LoVo (cell line): ENCODE measurements around the gene FRMD8.

Source experiments
- DNase-seq: peaks from one replicate; pipeline ENCODE4 v3.0.0-alpha.2; 2016; ENCODE audit warnings: low spot score

The FRMD8 gene, protein sequence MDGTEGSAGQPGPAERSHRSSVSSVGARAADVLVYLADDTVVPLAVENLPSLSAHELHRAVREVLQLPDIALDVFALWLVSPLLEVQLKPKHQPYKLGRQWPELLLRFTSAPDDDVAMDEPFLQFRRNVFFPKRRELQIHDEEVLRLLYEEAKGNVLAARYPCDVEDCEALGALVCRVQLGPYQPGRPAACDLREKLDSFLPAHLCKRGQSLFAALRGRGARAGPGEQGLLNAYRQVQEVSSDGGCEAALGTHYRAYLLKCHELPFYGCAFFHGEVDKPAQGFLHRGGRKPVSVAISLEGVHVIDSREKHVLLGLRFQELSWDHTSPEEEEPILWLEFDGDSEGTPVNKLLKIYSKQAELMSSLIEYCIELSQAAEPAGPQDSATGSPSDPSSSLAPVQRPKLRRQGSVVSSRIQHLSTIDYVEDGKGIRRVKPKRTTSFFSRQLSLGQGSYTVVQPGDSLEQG

DNA sequence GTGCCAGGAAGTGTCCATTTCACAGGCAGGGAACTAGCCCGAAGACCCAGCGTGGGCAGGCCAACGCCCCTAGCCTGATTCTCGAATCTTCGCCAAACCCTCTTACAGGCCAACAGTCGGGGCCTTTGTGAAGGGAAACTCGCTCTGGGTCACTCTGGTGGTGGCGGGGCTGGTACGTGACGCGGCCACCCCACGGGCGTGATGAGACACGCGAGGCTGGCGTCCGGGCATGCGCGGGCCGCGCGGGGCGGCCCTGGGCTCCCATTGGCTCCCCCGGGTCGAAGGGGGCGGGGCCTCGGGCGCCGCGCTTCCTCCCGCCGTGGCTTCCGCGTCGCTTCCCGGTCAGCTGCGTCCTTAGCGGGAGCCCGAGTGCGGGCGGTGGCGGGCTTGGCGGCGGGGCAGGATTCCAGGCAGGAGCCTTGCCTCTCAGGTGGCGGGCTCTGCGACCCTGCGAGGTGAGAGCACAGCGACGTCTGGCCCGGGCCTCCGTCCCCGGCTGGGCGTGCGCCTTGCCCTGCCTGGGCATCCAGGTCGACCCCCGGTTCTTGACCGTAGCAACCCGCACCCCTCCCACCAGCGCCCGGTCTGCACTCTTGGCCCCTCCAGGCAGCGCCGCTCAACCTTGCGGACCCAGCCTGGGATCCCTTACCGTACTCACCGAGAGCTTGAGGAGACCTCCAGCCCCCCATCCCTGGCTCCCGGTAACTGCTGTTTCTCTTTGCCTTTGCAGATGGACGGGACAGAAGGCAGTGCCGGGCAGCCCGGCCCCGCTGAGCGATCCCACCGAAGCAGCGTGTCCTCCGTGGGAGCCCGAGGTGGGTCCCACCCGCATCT, at the start of gene FRMD8:
TSS of gene FRMD8 (plus strand) at position 331 of the 834 bp plus-strand sequence. CDS start at position 731, 400 bp downstream.
- peak; percentile 89 for DNase-seq

DNA sequence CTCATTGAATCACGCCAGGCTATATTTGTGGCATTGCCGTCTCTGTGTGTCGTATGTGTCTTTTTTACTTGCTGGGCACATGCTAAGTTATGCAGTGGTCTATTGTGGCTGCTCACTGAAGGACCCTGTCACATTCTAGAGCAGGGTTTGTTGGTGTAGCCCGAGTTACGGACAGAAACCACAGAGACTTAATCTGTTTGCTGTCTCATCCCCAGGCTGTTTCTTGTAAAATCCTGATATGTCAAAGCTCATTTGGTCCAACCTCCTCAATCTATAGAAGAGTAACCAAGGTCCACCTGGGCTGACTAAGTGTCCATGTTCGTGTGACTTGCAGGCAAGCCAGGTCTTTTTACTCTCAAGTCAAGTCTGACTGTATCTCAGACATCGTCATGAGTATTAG, 47.8 kb upstream of the FRMD8 start:
- DNase-seq: no peak

DNA sequence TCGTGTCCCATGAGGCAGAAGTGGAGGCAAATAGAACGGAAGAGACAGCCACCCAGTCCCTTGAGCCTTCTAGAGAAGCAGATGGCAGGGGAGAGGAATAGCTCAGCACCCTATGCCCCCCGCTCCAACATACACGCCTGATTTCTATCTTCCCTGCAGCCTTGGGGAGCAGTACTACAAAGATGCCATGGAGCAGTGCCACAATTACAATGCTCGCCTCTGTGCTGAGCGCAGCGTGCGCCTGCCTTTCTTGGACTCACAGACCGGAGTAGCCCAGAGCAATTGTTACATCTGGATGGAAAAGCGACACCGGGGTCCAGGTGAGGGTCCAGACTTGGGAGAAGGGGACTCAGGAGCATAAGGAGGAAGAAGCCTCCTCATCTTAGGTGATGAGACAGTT, 46.2 kb upstream of the FRMD8 start:
- no peak for DNase-seq

DNA sequence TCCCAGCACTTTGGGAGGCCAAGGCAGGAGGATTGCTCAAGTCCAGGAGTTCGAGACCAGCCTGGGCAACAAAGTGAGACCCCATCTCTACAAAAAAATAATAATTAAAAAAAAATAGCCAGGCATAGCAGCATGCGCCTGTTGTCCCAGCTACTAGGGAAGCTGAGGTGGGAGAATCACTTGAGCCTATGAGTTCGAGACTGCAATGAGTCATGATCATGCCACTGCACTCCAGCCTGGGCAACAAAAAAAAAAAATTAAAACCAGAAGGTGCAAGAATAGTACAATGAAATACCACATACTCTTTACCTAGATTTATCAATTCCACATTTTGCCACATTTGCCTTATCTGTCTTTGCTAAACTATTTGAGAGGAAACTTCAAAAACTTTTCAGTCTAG, 44.6 kb upstream of the FRMD8 start:
- DNase-seq: no peak

DNA sequence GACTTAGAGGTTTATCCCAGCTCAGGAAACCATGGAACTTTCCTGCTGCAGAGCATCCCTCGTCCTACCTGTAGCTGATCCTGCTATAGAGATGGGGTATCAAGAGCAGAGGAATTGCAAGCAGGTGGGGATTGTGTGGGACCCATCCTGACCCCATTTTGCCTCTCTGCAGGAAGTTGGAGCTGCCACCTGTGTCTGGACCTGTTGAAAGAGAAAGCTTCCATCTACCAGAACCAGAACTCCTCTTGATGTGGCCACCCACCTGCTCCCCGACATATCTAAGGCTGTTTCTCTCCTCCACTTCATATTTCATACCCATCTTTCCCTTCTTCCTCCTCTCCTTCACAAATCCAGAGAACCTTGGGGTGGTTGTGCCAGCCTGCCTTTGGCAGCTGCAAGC, 34.9 kb upstream of the FRMD8 start:
- DNase-seq: no peak

DNA sequence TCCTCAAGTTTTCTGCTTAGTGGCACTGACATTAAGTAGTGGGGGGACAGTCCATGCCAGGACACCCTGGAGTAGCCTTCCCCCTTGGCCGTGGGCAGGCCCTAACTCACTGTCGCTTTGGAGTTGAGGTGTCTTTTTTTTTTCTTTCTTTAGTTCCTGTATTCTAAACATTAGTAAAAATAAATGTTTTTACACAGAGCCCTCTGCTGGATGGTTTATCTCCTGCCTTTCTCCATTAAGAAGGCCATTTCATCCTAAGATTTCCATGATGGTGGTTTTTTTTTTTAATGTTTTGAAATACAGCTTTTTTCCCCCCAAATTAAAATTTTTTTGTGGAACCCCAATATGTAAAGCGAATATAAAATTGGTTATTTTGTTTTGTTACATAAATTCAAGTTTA, 33.7 kb upstream of the FRMD8 start:
- no peak for DNase-seq

DNA sequence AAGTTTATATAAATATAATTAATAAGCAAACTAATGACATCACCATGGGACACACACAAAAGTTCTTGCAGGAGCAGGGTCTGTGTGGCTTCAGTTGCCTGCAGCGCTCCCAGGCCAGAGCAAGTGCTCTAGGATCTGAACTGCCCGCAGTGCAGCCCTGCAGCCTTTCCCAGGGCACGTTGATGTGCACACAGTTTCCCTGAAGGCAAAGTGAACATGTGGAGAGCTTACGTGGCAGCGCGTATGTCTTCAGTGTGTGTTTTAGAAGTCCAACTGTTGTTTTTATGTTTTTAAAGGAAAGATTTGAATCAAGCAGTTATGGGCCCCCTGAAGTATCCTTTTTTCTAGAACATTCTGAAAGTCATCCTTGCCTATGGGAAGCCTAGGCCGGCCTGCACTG, 33.1 kb upstream of the FRMD8 start:
- no peak for DNase-seq

DNA sequence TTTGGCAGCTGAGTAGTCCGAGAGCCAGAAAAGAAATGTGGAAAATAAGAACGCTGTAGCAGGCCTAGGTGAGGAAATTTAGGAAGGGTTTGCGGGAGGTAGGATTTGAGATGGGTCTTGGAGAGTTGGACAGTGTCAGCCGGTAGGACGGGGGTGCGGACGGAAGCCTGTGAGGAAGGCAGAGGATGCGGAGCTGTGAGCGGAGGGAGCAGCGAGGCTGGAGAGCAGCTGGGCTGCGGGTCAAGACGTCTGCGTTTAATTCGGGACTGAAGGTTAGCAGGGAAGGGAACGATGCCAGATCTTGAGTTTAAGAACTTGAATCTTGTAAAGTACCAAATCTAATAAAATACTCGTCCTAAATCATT, 32.6 kb upstream of the FRMD8 start:
- no peak for DNase-seq

DNA sequence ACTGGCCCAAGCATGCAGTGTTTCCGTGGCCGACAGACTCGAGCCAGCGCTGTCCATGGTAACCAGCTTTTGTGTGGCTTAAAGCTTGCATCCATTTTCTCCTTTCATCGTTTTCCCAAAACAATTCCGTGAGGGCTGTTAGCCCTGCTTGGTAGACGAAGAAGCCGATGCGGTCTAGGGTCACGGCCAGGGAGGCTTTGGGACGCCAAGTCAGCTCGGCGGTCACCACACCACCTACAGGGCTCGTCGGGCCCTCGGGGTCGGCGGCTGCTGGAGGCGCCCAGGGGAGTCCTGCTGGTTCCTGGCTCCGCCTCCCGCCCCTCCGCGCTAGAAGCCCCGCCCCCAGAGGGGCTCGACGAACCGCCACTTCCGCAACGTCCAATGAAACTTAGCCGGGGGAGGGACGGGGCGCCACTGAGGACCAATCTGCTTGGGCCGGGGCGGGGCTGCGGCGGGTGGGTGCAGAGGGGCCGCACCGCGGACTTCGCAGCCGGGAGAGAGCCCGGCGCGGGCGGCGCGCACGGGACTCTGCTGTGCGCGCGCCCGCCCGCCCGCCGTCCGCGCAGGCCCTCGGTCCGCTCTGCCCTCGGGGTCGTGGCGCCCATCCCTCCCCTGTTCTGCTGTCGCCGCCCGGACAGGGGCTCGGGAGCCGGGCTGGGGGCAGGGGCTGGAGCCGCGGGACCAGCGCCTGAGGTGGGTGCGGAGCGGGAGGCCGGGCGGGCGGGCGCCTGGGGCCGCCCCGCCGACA, 32.0 kb upstream of the FRMD8 start, which contains the start of gene TIGD3:
TSS of gene TIGD3 (plus strand) at position 487 of the 748 bp plus-strand sequence. CDS start 1,058 bp downstream, outside the sequence.
- peak; percentile 94 for DNase-seq

DNA sequence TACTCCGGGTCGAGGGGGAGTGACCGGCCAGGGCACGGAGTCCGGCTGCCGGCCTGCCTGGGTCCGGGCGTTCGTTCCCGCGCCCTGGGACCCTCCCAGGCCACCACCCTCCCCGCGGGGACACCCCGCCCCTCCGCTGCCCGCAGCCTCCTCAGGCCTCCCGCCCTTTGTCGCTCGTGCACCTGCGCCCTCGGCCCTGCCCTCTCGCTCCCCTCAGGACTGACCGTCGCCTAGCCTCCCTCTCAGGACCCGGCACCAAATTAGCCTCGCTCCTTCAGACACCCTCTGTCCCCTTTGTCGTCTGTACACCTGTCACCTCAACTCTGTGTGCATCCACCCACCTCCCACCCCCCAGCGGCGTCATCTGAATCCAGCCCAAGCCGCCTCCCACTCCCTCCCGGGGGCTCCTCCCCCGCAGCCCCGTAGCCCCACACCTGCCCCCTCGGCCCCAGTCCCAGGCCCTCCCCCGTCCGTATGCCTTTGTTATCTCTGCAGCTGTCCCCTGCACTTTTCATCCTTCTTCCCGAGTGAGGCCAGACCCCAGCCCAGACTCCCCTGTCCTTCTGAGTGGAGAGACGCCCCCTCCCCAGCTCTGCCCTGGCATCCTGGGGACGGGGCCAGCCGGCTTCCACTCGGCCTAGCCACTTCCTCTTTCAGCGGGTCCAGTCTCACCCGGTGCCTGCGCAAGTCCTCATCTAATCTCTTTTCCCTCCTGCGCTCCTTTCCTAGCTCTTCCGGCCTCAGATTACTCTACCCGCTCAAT, 31.2 kb upstream of the FRMD8 start:
- no peak for DNase-seq

DNA sequence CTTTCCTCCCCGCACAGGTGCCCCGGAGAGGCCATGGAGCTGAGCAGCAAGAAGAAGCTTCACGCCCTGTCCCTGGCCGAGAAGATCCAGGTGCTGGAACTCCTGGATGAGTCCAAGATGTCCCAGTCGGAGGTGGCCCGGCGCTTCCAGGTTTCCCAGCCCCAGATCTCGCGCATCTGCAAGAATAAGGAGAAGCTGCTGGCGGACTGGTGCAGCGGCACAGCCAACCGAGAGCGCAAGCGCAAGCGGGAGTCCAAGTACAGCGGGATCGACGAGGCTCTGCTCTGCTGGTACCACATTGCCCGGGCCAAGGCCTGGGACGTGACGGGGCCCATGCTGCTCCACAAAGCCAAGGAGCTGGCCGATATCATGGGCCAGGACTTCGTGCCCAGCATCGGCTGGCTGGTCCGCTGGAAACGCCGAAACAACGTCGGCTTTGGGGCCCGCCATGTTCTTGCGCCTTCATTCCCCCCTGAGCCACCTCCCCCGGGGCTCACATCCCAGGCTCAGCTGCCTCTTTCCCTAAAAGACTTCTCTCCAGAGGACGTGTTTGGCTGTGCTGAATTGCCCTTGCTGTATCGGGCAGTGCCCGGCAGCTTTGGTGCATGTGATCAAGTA, 30.6 kb upstream of the FRMD8 start:
- no peak for DNase-seq

DNA sequence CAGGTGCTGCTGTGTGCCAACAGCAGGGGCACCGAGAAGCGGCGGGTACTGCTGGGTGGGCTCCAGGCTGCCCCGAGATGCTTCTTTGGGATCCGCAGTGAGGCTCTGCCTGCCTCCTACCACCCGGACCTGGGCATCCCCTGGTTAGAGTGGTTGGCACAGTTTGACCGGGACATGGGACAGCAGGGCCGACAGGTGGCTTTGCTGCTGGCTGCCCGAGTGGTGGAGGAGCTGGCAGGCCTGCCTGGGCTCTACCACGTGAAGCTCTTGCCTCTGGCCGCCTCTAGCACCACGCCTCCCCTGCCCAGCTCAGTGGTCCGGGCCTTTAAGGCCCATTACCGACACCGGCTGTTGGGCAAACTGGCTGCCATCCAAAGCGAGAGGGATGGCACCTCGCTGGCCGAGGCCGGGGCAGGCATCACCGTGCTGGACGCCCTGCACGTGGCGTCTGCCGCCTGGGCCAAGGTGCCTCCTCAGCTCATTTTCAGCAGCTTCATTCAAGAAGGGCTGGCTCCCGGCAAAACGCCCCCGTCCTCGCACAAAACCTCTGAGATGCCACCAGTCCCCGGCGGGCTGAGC, 30.0 kb upstream of the FRMD8 start:
- DNase-seq: no peak

DNA sequence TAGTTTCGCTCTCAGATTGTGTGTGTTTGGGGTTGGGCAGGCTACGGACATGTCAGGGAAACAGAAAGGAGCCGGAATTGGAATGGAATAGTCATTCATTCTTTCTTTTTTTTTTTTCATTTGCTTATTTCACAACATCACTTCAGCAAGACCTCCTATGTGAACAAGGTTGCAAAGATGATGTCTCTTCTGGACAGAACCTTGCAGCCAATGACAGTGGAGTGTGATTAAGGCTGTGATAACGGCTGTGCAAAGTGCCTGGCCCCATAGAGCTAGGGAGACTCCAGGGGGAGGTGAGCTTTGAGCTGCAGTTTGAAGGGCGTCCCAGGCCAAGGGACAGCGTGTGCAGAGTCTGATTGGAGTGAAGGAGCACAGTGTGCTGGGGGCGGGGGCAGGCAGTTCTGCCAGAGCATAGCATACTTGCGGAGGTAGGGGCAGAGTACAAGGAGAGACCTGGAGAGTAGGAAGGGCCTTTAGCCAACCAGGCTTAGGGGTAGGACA, 28.5 kb upstream of the FRMD8 start:
- no peak for DNase-seq

DNA sequence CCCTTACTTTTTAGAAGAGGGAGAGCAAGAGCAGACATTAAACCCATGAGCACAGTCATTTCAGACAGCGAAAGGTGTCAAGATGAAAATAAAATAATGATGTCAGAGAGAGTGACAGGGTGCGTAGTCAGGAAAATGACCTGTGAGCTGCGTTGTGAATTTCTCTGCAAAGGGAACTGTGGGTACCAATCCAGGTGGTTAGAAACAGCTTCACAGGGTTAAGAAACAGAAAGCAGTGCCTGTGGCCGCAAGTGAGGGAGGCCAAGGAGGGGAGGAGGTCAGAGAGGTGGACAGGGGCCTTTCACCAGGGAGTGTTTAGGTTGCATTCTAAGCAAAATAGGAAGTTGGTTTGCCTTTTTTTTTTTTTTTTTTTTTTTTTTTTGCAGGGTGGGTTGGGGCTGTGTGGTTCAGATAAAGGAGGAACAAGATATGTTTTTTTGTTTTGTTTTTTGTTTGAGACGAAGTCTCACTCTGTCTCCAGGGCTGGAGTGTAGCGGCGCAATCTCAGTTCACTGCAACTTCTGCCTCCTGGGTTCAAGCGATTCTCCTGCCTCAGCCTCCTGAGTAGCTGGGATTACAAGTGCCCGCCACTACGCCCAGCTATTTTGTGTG, 24.0 kb upstream of the FRMD8 start:
- no peak for DNase-seq

DNA sequence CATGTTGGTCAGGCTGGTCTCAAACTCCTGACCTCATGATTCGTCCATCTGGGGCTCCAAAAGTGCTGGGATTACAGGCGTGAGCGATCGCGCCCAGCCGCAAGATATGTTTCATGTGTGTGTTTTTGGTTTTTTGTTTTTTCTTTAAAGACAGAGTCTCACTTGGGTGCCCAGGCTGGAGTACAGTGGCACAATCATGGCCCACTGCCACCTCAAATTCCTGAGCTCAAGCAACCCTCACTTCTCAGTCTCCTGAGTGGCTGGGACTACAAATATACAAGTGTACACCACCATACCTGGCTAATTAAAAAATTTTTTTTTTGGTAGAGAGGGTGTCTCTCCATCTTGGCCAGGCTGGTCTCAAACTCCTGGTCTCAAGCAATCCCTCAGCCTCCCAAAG, 23.5 kb upstream of the FRMD8 start:
- DNase-seq: no peak

DNA sequence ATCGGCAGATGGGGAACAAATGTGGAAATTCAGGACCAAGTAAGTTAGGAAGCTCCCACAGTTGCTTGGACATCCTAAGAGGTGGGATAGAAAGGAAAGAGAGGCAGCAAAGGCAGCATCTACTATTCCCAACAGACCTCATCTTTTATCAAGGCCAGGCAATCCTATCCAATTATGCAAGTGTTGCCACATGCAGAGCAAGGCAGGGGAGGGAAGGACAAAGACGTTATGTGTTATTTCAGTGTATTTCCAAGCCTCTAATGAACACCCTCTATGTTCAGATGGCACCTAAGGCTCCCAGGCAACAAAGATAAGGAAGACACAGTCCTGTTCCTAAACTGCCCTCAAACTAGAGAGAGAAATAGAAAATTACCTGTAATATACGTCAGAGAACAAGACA, 22.7 kb upstream of the FRMD8 start:
- no peak for DNase-seq

DNA sequence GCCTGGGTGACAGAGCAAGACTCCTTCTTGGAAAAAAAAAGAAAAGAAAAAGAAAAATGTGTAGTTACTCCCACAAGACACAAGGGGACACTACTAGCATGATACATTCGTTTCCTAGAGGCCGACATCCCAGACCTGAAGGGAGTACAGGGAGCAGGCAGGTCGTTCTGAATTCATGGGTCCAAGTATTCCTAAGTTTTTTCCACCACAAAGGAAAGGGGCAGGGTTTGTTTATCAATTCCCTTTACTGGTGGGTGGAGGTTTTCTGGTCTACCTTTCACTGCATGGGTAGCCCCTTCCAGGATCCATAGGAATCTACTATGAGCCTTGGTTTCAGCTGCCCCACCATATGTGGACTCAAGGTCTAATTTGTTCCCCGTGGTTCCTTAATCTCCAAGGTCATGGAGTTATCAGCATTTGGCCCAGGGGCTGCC, 20.1 kb upstream of the FRMD8 start:
- peak; percentile 84 for DNase-seq

DNA sequence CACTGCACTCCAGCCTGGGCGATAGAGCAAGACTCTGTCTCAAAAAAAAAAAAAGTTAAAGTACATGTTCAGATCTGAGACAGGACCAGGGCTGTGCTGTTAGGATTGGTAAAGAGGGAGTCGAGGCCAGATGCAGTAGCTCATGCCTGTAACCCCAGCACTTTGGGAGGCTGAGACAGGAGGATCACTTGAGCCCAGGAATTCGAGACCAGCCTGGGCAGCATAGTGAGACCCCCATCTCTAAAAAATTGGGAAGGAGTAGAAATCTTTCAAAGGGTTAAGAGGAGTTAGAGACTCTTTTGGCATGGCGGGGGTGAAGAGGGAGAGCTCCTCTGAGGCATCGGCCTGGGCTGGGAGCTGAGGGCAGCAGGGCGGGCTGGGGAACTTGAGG, 15.8 kb upstream of the FRMD8 start:
- no peak for DNase-seq

DNA sequence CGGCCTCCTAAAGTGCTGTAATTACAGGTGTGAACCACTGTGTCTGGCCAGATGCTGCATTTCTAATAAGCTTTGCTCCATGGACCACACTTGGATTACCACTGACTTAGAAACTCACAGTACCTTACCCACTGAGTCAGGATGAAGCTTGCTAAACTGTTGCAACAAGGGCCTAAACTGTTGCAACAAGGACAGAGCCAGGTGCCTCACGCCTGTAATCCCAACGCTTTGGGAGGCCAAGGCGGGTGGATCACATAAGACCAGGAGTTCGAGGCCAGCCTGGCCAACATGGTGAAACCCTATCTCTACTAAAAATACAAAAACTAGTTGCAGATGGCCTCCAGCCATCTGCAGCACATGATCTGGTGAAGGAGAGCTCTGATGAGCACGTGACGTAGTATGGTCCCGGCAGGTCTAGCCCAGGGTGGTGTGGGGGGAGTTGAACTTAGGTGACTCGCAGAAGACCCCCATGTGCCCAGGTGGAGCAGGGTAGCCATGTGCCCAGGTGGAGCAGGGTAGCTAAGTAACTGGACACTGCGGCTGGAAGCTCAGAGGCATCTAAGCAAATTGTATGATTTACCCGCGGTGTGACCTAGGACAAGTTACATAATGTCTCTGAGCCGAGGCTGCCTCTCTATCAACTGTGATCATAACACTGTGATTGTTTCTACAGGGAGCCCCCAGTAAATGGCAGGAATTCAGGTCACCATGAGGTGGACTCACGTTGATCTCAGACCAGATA, 12.4 kb upstream of the FRMD8 start:
- DNase-seq: no peak
